ENCODE data around the gene IL1B.
"Not testable (repeated sequence)": the region's sequence is repeated elsewhere in the genome, so short reads cannot be mapped to it uniquely, and the experiment has no call there.

Gene IL1B

DNA sequence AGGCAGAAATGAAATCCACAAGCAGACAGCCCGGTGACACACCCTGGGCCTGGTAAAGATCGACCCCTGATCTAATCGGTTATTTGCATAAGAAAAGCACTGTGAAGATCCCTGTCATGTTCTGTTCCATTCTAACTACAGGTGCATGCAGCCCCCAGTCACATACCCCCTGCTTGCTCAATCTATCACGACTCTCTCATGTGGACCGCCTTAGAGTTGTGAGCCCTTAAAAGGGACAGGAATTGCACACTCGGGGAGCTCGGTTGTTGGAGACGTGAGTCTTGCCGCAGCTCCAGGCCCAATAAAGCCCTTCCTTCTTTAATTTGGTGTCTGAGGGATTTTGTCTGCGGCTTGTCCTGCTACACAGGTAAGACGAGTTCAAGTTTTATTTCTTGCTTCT lies 13.4 kb upstream of the IL1B start:
- no peak for DNase-seq

DNA sequence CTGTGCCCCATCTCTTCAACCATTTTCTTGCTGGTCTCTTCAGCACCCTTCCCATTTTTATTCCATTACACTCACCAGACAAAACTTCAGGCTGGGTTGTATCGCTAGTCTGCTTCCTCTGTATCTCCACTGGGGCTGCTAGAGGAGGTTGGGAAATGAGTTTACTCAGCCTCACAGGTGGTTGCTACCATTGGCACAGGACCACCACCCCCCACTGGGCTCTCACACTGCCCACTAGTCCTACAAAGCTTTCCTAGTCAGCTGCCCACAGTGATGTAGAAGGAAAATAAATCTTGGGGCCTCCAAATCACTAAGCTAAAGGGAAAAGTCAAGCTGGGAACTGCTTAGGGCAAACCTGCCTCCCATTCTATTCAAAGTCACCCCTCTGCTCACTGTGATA lies 12.3 kb upstream of the IL1B start:
- DNase-seq, result no peak

DNA sequence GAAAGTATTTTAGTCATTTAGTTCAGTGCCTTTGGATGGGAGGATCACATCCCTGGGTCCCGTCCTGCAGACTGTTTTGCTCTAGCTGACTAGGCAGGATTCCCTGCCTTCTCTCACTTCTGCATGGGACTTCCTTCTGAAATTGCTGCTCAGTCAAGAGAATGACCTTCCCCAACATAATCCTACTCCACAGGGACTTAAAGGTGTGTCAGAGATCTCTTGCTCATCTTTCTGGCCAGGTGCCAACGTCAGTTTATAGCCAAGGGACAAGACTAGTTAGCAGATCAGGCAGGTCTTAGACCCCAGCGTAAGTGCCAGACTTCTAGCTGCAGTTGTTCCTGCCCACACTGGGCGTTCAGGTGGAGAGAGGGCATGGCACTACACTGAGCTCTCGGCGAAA lies 9.5 kb upstream of the IL1B start:
- DNase-seq, result no peak

DNA sequence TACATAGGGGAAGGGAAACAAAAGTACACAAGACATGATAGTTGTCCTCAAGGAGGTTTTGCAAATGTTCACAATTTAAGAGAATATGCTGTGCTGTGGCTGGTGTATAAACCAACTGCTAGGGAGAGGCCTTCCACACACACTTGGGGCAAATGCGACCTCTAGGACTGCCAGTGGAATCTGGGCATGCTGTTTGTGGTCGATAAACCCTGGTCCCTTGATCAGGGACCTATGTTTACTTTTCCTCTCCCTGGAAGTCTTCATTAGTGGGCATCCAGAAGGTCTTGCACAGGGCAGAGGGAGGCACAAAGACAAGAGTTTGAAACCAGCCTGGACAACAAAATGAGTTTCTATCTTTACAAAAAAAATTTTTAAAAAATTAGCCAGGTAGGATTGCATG lies 7.3 kb upstream of the IL1B start:
- no peak for DNase-seq

DNA sequence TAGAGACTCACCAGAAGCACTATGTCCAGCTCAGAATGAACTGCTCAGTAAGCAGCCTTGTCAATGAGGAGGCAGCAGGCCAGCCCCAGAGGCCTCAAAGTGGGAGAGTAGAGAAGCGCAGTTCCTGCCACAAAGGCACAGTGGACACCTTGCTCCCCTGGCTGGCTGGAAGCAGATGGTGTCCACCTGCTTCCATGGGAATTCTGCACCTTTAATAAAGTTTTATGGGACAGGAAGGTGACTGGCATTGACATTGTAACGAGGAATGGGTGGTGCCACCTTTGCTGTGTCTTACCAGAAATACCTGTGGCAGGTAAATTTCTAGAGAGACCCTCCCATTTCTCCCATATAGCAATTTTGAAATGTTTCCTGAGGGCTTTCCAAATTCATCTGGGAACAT lies 6.7 kb upstream of the IL1B start:
- DNase-seq, result no peak

DNA sequence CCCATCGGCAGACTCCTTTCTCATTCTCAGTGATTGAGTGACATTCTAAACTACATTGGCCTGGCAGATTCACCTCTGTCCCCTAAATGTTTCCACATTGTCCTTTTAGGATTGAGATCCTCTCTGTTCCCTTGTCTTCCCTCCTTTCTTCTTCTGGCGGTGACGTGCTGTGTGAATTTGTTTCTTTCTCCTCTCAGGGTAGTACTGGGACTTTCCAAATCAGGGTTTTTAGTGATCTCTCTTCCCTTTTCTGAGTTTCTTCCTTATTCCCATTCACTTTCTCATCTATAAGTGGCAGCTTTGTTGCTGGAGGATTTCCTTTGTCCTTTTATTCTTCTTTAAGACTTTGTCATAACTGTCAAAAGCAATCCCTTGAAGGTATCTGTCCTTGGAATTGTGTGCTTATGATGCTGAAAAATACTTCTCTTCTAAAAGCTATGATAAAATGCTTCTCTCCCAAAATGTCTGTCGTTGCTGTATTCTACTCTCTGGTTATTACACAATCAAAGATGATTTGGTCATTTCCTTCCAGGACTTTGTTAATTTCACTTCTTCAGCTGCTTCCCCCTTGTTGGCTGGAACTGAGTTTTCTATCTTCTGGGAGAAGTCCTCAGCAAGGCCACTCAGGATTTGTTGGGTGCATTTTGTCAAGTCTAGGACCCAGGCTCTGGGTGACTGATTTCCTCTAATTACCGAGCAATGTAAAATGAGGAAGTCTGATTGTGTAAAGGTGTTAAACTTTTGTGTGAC lies 4.9 kb upstream of the IL1B start:
- no peak for DNase-seq

DNA sequence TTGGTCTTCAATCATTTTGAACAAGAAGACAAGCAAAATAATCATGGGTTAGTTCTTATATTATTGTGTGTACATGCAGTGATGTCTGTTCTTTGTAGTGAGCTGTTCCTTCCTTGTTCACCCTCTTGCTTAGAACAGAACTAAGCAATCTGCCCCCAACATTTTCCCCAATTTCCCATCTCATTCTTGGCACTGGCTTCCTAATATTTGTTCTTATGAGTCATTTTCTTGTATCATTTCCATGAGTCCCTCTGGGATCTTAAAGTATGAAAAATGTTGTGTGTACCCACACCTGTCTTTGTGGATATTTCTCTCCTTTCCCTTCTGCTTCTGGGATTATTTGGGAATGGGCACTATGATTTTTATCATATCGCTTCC lies 3.5 kb upstream of the IL1B start:
- no peak for DNase-seq

DNA sequence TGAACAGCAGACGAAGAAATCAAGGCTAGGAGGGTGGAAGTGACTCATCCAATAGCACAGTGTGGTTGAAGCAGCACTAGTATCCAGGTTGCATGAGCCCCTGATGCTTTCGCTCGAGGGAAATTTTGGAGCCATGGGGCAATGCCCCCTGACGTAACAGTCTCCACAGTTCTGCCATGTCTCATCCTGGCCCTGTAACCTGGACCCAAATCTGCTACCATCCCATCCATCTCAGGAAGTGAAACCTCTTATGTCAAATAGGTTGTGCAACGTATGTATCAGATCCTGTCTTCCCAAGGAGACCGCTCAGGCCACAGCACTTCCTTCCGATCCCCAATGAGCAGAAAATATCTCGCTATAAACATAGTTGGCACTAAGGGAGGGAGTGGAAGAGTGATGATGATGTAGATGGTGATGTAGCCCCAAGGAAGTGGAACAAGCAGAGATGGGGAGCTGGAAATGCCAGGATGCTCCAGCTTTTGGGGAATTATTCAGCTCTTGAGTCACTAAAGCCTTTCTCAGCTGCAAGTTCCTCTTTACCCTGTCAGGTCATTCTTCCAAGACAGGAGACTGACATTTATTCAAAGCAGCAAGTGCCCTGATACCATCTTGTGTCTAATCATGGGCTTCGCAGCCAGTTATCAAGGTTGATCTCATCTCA lies 3.0 kb upstream of the IL1B start:
- no peak for DNase-seq

DNA sequence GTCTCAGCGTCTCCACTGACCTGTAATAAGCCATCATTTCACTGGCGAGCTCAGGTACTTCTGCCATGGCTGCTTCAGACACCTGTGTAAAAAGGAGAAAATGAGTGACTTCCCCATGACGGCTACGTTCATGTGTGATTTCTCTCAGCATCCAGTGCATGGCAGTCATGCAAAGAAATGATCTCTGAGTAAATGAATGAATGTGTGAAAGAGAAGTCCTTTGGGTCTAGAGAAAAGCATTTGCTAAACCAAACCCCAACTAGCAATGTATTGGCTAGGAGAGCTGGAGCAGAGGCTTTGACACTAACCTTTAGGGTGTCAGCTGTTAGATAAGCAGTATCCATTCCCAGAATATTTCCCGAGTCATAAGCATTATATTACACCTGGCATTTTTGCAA lies 417 bp downstream of the IL1B start:
- DNase-seq, result no peak

DNA sequence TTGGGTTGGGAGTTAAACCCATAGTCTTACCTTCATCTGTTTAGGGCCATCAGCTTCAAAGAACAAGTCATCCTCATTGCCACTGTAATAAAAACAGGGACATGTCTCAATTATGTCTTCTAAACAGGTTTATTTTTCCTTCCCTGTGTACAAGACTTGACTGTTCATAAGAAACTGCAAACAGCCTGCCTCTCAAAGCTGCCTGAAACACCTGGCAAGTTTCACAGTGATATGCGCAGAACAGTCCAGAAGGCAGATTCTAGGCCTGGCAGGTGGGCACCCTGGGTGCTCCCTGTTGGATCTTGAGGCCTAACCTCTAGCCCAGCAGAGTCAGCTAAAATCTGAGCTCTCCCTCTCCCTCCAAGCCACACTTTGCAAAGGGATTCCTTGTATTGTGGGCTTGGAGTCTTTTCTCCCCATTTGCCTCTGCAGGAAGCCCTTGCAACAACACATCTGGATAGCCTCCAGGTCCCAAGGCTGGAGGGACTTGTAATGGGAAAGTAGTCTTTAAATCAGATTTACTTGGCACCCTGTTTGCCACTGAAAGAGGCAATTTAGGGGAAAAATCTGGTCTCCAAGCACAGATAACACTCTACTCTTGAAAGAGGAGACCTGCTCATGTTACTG lies 930 bp downstream of the IL1B start:
- DNase-seq, result no peak

DNA sequence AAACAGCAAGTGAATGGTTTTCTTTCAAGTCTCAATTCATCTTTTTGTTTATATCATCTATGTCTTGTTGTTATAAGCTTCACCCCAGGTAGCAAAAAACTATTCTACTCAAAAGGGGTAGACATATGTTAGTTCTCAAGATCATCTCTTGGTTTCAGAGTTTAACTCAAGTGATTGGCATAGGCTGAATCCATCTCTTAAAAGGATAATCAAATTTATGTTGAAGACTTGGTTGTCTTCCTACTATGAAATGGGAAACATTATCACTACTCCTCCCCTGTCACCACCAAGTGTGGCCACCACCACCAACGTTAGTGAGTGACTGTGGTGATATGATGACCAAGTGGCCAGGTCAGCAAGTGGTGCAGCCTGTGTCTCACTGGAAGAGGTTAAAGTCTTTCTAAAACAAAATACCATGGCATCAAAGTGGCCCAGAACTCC lies 1.5 kb downstream of the IL1B start:
- no peak for DNase-seq

DNA sequence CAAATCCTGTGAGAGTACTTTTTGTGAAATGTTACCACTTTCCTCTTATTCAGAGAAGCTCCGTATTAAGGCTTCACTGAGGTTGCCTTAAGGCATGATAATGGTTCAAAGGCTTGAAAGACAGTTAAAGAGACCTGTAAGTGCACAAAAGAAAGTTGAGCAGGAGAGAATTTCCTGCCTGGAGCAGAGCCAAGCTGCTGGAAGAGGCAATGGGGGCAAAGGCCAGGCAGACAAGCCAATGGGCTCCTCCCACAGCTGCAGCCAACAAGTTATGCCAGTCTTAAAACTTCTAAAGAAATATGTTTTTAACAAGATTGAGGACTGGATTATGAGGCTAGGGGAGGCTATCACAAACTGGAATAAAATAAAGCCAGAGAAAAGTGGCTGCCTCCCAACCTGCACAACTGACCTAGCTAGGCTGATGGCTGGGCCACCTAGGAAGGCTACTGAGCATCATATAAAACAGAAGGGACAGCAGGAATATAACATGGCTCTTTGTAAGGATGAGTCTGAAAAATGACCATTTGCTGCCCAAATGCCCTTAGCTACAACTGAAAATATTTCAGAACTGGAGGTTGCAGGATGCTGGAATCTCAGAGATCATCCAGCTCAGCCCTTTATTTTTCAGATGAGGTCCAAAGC lies 2.1 kb downstream of the IL1B start:
- DNase-seq, result no peak

DNA sequence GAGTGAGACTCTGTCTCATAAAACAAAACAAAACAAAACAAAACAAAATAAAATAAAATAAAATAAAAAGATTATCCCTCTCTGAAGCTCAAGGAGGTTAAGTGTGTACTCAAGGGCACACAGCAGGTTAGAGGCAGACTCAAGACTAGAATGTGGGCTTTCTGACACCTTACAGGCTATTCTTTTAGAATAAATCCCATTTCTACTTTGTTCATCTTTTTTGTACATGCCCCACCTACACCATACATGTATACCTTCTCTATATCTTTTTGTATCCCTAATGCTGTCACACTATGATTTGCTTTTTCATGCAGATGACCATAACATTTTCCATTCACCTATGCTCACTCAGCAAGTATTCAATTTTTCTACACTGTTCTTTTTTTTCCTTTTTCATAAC lies 2.6 kb downstream of the IL1B start:
- DNase-seq, result no peak

DNA sequence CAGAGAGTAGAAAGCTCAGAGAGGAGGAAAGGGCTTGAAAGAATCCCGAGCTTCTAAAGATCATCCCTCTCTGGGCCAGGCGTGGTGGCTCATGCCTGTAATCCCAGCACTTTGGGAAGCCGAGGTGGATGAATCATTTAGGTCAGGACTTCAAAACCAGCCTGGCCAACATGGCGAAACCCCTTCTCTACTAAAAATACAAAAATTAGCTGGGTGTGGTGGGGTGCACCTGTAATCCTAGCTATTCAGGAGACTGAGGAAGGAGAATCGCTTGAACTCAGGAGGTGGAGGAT lies 3.0 kb downstream of the IL1B start:
- not testable (repeated sequence) for DNase-seq

DNA sequence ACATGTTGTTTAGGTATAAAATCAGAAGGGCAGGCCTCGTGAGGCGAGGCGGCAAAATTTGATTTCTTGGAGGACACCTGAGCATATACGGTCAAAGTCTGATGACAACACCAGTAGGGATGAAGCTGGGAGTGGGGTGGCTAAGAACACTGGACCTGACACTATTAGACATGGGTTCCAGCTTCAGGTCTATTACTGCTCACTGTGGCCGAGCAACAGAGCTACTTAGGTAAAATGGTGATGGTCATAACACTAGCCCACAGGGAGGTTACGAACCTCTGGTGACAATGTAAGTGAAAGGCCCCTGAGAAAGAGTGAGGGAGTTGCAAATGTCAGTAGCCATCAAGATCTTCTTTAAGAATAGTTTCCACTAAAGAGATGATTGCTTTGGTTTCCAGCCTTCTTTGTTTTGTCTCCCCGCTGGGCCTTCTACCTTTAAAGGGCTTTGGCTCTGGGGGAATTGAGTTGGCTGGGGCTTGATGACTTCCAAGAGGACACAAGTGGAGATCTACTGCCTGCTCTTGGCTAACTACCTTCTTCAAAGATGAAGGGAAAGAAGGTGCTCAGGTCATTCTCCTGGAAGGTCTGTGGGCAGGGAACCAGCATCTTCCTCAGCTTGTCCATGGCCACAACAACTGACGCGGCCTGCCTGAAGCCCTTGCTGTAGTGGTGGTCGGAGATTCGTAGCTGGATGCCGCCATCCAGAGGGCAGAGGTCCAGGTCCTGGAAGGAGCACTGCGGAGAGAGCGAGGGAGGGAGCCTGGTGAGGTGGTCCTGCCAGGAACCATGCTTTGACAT lies 3.5 kb downstream of the IL1B start:
- DNase-seq, result no peak

DNA sequence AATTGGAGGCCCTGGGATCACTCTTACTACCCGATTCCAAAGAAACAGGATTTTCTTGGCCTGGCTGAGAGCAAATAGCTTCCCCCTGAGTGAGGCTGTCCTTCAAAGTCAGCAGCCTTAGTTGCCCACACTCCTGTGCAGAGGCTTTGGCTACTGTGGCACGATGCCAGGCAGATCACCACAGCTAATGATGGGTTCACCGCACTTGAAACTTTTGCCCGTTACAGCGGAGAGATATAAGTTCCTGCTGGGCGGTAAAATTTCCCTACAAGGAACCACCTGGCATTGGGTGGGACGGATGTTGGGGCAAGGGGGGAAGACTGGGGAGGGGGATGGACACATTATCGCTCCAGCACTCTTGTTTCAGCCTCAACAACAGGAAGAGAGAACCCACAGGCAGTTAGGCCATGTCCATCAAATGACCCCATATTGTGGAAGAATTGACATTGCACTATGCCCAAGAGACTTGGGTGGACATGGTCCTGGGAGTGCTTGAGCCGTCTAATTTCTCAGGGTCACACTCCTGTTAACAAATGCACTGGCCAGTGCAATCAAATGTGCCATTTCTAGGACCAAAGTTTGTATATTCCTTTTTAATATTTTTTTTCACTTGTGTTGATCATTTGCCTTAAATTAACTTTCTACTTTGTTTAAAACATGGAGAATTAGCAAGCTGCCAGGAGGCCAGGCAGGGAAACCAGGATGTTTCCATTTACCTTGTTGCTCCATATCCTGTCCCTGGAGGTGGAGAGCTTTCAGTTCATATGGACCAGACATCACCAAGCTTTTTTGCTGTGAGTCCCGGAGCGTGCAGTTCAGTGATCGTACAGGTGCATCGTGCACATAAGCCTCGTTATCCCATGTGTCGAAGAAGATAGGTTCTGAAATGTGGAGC lies 4.4 kb downstream of the IL1B start:
- DNase-seq, result no peak

DNA sequence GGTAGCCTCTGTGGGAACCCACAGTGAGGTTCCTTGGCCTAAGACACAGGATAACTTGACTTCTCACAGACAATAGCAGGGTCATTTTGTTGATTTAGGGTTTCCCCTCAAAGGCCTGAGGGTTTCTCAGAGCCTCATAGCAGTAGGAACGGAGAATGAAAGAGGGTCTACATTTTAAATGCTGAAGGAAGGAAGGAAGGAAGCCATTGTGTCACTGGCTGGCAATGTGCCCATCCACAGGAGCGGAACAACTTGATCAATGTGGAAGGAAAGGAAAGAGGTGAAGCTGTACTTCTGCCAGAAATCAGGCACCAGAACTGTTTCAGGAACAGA lies 5.1 kb downstream of the IL1B start:
- DNase-seq, result no peak

DNA sequence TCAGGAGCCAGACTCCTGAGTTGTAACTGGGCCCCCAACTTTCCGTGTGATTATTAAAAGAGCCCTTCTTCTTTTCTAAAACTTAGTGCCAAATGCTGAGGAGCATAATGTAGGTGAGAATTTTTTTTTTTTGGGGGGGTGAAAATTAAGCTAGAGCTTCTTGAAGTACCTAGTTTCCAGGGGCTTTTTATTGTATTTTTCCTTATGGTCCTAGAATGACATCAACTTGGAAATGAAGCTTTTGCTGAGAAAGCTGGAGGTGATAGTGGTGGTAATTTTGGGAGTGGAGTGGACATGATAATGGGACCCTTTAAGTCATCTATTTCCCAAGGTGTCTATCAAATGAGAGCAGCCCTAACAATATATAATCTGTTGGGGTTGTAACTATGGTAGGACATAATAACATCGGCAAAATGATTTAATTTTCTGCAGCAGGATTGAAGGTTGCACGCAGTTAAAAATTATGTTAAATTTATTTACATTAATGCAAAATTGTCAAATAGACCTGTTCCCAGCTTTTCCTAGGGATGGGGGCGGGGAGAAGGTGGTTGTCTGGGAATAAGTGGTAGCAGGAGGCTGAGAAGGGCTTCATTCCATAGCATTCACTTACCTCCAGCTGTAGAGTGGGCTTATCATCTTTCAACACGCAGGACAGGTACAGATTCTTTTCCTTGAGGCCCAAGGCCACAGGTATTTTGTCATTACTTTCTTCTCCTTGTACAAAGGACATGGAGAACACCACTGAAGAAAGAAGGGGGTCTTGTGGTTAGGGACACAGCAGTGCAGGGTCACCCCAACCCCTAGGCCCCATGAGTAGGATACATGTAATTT lies 5.7 kb downstream of the IL1B start:
- no peak for DNase-seq

DNA sequence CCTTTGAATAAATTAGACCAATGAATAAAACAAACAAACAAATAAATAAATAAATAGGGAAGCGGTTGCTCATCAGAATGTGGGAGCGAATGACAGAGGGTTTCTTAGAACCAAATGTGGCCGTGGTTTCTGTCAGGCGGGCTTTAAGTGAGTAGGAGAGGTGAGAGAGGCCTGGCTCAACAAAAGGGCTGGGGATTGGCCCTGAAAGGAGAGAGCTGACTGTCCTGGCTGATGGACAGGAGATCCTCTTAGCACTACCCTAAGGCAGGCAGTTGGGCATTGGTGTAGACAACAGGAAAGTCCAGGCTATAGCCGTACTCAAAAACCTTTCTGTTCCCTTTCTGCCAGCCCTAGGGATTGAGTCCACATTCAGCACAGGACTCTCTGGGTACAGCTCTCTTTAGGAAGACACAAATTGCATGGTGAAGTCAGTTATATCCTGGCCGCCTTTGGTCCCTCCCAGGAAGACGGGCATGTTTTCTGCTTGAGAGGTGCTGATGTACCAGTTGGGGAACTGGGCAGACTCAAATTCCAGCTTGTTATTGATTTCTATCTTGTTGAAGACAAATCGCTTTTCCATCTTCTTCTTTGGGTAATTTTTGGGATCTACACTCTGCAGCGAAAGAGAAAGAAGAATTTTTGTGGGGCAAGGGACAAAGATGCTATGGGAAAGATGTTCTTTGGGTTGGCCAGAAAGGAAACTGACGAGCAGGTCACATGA lies 6.5 kb downstream of the IL1B start:
- DNase-seq, result no peak

DNA sequence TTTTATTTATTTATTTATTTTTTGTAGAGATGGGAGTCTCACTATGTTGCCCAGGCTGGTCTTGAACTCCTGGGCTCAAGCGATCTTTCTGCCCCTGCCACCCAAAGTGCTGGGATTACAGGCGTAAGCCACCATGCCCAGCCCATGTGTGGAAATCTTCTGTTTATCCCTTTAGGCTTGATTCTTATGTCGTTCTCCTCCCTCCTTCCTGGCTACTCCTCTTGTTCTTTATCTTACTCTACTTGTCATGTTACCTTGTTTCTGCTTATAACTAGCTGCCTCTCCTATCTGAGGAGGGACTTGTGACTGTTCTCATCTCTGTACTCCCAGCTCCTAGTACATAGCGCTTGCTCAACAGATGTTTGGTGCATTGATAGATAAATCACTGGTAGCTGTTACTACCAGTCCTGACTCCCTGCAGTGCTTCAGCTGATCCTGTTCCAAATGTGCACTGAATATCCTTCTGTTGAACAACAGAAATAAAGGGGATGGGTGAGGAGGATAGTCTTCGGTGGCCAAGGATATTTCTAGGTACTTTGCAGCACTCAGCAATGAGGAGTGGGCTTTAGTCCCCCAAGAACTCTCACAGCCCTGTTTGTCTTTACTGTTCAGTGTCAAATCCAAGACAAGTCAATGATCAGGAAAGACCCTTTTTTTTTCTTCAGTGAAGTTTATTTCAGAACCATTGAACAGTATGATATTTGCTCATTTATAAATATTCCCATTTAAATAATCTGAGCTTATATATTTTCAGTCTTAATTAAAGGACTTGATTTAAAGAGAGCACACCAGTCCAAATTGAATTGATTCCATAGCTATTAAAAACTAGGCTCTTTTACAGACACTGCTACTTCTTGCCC lies 7.2 kb downstream of the IL1B start:
- no peak for DNase-seq

All from T-helper 1 cell (primary cell).